Erythroblast (primary cell): ENCODE measurements around the gene PIGN.

Experiments
- GATA1 ChIP-seq: IDR thresholded peaks from 2 replicates; pipeline ENCODE4 v1.6.1; 2011; ENCODE audit warnings: low read depth, mild to moderate bottlenecking, control low read depth, low read length, moderate library complexity
- POLR2A ChIP-seq: IDR thresholded peaks from 2 replicates; pipeline ENCODE4 v1.6.1; 2011; ENCODE audit warnings: mild to moderate bottlenecking, low read length

- TF ChIP-seq POLR2A: no peak
- TF ChIP-seq GATA1: no peak
These were observed 11.4 kb upstream of the PIGN start for GRCh38 chr18:62198259-62198658.
